Ovary (tissue), 3 donors: ENCODE data around the gene PANK2.

Experiments used
- CTCF ChIP-seq, 3 donors: fragments of 450-650 bp in 2 of 3; fragments of 200-600 bp in 1 of 3; IDR thresholded peaks; one replicate each; pipeline versions ENCODE4 v1.5.1 to v1.8.0; 2016 to 2022; ENCODE audit warnings: antibody characterized with exemption in 3 of 3, mild to moderate bottlenecking in 1 of 3
- EP300 ChIP-seq: sonication (generic); formaldehyde crosslinking; IDR thresholded peaks from one replicate; pipeline ENCODE4 v1.6.1; 2017; ENCODE audit warnings: antibody characterized with exemption
- POLR2A ChIP-seq: fragments of 450-650 bp; IDR thresholded peaks from one replicate; pipeline ENCODE4 v1.6.1; 2017; ENCODE audit warnings: antibody characterized with exemption, mild to moderate bottlenecking, moderate library complexity
- donor health status: DM: no; HTN: no; CAD: no.

DNA sequence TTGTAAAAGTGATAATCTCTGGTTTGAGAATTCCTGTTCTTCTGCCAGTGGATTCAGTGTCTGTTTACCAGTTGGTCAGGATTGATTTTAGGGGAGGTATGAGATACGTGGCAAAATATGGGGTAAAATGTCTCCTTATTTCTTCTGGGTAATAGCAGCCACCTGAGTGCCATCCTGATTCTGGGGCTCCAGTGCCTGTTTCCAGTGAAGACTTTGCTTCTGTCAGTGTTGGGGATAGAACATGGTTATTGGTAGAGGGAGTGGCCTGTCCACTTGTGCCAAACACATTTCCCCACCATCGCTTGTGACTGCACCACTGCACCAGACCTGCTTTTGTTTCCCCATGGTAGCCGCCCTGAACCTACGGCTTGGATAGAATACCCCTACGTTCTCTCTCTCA, 15.7 kb downstream of the PANK2 start:
- TF ChIP-seq POLR2A (no peak), CTCF (IDR thresholded peaks at IDR 0.05) (no peak), EP300 (no peak)
